Measurements from ENCODE around the gene C1QTNF9. TPM values are rescaled to one million over a fixed set of nuclear protein-coding genes. Genes with fewer than 3 reads are reported as not detected.

The C1QTNF9 gene
- total RNA-seq, 1 donor from 2014 or later: not detected

GRCh38 chr13:24328145-24328544, 18.8 kb downstream of the C1QTNF9 start:
- H2AFZ ChIP-seq (replicated peaks): no peak overlapping the region
- no peak for DNase-seq (ENCODE audit: low spot score)
- H3K4me1 ChIP-seq: no peaks in the 10 kb centered on the region
- H4K20me1 ChIP-seq (ENCODE audit: low read depth): no peaks in the 10 kb centered on the region
- Mint-ChIP-seq H3K4me3 (no peak overlapping the region), H3K27me3 (ENCODE audit: insufficient read depth, low read depth) (peaks cover 2% of the 10 kb centered on the region), H3K4me1 (no peaks in the 10 kb centered on the region), H3K27ac (no peak overlapping the region), H3K36me3 (no peaks in the 10 kb centered on the region), H3K9me3 (peaks cover 4% of the 10 kb centered on the region)
- H3K27me3 ChIP-seq: no peaks in the 10 kb centered on the region
- no peak overlapping the region for H3K4me3 ChIP-seq
- H3K4me2 ChIP-seq: no peak overlapping the region
- H3K79me2 ChIP-seq (ENCODE audit: low read depth): no peaks in the 10 kb centered on the region
- no peak overlapping the region for H3K9ac ChIP-seq
- no peaks in the 10 kb centered on the region for H3K9me3 ChIP-seq (ENCODE audit: low read depth)
- no peaks in the 10 kb centered on the region for H3K36me3 ChIP-seq
- no peak overlapping the region for H3K27ac ChIP-seq
- no peaks in the 10 kb centered on the region for H3F3A ChIP-seq (ENCODE audit: low read depth)
- TF ChIP-seq CTCF (IDR thresholded peaks at IDR 0.05) (no peak), EZH2phosphoT487 (IDR thresholded peaks at IDR 0.05) (no peak), EZH2 (IDR thresholded peaks at IDR 0.05) (no peak)

- Histone ChIP-seq H3K9me3 (ENCODE audit: low read depth) (no peaks in the 10 kb centered on the region), H4K20me1 (ENCODE audit: low read depth) (no peaks in the 10 kb centered on the region), H3K4me1 (no peaks in the 10 kb centered on the region), H3K9ac (no peak overlapping the region), H3K4me3 (no peak overlapping the region), H3F3A (ENCODE audit: low read depth) (no peaks in the 10 kb centered on the region), H3K27me3 (no peaks in the 10 kb centered on the region), H3K4me2 (no peak overlapping the region), H3K79me2 (ENCODE audit: low read depth) (no peaks in the 10 kb centered on the region), H3K36me3 (no peaks in the 10 kb centered on the region), H3K27ac (no peak overlapping the region), H2AFZ (replicated peaks) (no peak overlapping the region)
- H3K9me3 Mint-ChIP-seq: peaks cover 7% of the 10 kb centered on the region
- no peaks in the 10 kb centered on the region for H3K4me1 Mint-ChIP-seq
- H3K4me3 Mint-ChIP-seq: no peak overlapping the region
- no peaks in the 10 kb centered on the region for H3K36me3 Mint-ChIP-seq
- no peak overlapping the region for H3K27ac Mint-ChIP-seq
- DNase-seq (ENCODE audit: low spot score): no peak
- H3K27me3 Mint-ChIP-seq (ENCODE audit: insufficient read depth, low read depth): peaks cover 8% of the 10 kb centered on the region
- TF ChIP-seq CTCF (IDR thresholded peaks at IDR 0.05): no peak
- no peak for TF ChIP-seq EZH2 (IDR thresholded peaks at IDR 0.05)
- no peak for TF ChIP-seq EZH2phosphoT487 (IDR thresholded peaks at IDR 0.05)
These were observed 29.3 kb downstream of the C1QTNF9 start for GRCh38 chr13:24338721-24339120.

- Mint-ChIP-seq H3K27ac (no peak overlapping the region), H3K4me3 (no peak overlapping the region)
These were observed 30.7 kb downstream of the C1QTNF9 start for GRCh38 chr13:24339937-24340607.

More at GRCh38 chr13:24339937-24340607, 30.7 kb downstream of the C1QTNF9 start:
- Mint-ChIP-seq H3K36me3 (no peaks in the 10 kb centered on the region), H3K9me3 (peaks cover 7% of the 10 kb centered on the region), H3K27me3 (ENCODE audit: insufficient read depth, low read depth) (peaks cover 8% of the 10 kb centered on the region), H3K4me1 (no peaks in the 10 kb centered on the region)
- TF ChIP-seq EZH2 (IDR thresholded peaks at IDR 0.05): no peak
- TF ChIP-seq CTCF (IDR thresholded peaks at IDR 0.05): no peak
- no peak for TF ChIP-seq EZH2phosphoT487 (IDR thresholded peaks at IDR 0.05)
- H3K79me2 ChIP-seq (ENCODE audit: low read depth): no peaks in the 10 kb centered on the region
- no peak overlapping the region for H3K4me3 ChIP-seq
- no peak for DNase-seq (ENCODE audit: low spot score)
- H3K27me3 ChIP-seq: no peaks in the 10 kb centered on the region
- H3K27ac ChIP-seq: no peak overlapping the region
- H2AFZ ChIP-seq (replicated peaks): no peak overlapping the region
- no peaks in the 10 kb centered on the region for H3F3A ChIP-seq (ENCODE audit: low read depth)
- no peak overlapping the region for H3K9ac ChIP-seq
- H3K4me1 ChIP-seq: no peaks in the 10 kb centered on the region
- no peaks in the 10 kb centered on the region for H3K9me3 ChIP-seq (ENCODE audit: low read depth)
- H4K20me1 ChIP-seq (ENCODE audit: low read depth): no peaks in the 10 kb centered on the region
- H3K4me2 ChIP-seq: no peak overlapping the region
- H3K36me3 ChIP-seq: no peaks in the 10 kb centered on the region
